Stimulated activated CD4-positive, alpha-beta T cell treated with anti-CD3 and anti-CD28 coated beads, Interleukin-4, amount 100 ng/mL, for 48 hours (primary cell): Measurements from ENCODE around the gene CHRM5.

Source experiments
- DNase-seq, 2 donors: peaks; one replicate each; pipeline ENCODE4 v3.0.0-alpha.2; 2020; ENCODE audit warnings: low read depth in 2 of 2

CHRM5 gene, protein sequence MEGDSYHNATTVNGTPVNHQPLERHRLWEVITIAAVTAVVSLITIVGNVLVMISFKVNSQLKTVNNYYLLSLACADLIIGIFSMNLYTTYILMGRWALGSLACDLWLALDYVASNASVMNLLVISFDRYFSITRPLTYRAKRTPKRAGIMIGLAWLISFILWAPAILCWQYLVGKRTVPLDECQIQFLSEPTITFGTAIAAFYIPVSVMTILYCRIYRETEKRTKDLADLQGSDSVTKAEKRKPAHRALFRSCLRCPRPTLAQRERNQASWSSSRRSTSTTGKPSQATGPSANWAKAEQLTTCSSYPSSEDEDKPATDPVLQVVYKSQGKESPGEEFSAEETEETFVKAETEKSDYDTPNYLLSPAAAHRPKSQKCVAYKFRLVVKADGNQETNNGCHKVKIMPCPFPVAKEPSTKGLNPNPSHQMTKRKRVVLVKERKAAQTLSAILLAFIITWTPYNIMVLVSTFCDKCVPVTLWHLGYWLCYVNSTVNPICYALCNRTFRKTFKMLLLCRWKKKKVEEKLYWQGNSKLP

DNA sequence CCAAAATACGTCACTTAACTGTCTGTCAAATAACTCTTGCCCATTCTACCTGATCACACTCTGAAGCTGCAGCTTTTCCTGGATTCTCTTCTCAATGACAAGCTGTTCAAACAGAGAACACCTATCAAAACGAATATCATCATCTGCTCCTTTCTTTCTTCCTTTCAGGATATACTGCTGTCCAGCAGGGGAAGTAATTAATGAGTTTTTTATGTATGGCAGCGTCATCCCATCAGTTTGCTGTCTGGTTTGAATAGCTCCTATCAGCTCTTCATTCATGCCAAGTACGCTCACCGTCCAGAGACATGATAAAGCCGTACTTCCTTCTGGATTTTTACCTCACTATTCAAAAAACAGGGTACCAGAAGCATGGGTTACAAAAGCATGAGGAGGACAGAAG, at the start of gene CHRM5:
Gene CHRM5, plus strand, starts transcription at position 274 of the 400 bp plus-strand sequence. CDS start 94,221 bp downstream, outside the sequence.
- no peak for DNase-seq

DNA sequence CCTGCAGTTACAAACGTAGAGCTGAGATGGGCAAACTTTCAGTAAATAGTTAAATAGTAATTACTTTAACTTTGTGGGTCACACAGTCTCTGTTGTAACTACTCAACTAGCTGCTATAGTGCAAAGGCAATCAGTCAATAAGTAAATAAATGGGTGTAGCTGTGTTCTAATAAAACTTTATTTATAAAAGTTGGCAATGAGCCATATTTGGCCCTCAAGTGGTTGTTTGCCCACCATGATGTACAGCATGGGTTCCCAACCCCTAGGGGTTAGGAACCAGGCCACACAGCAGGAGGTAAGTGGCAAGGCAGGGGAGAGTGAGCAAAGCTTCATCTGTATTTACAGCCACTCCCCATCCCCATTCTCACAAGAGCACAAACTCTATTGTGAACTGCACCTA, 44.9 kb upstream of the CHRM5 start:
- no peak for DNase-seq

DNA sequence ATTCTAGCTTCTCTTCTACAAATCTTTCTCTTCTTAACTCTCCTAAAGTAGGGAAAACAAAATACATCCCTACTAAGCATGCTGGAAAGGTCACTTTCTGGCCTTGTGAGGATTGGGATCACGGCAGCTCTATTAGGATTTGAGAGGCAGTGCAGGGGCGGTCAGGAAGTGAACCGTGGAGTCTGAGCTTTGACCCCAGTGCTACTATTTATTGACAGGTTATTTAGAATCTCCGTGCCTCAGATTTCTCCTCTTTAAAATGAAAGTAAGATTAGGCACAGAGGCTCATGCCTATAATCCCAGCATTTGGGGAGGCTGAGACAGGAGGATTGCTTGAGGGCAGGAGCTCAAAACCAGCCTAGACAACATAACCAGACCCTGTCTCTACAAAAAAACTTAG, 42.0 kb upstream of the CHRM5 start:
- DNase-seq = no peak

DNA sequence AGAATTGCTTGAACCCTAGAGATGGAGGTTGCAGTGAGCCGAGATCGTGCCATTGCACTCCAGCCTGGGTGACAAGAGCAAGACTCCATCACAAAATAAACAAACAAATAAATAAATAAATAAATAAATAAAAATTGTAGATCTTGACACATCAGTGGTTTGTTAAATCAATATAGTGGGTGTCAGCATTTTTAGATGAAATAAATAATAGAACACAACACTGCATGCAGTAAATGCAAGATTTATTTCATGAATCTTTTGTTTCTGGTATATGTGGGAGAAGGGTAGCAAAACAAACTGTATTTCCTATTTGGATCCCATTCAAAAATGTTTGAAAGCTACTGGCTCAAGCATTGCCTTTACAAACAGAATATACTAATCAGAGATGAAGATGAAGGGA, 35.6 kb upstream of the CHRM5 start:
- DNase-seq = no peak

DNA sequence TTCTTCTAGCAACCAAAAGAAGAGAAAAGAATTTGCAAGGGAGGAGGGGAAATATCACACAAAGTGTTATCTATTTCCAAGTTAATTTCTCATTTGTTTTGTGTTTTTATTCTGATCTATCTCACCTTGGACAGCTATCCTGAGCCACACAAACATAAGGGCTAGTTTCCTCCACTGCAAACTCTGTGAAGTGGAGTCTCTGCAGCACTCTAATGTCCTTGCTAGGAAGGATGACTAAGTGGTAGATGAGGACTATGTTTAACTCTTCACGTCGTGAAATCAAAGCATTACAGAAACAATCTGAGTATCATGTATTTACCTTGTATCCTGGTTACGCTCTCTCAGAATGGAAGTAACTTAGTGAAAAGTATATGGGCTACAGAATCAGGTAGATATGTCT, 33.9 kb upstream of the CHRM5 start:
- DNase-seq = no peak

DNA sequence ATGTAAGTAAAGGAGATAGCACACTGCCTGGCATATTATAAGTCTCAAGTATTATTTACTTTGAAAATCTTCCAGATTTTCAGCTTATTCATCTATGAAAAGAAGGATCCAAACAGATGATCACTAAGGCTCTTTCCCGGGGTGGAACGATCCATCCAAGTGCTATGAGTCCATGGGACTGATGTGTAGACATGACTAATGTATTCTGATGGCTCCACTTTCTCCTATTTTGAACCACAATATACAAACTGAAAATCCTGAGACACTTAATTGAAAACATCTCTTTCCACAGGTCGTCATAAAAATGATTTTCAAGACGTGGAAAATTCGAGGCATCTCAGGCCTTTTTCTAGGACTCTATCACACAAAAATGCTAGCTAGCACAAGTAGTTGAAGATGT, 33.4 kb upstream of the CHRM5 start:
- no peak for DNase-seq

DNA sequence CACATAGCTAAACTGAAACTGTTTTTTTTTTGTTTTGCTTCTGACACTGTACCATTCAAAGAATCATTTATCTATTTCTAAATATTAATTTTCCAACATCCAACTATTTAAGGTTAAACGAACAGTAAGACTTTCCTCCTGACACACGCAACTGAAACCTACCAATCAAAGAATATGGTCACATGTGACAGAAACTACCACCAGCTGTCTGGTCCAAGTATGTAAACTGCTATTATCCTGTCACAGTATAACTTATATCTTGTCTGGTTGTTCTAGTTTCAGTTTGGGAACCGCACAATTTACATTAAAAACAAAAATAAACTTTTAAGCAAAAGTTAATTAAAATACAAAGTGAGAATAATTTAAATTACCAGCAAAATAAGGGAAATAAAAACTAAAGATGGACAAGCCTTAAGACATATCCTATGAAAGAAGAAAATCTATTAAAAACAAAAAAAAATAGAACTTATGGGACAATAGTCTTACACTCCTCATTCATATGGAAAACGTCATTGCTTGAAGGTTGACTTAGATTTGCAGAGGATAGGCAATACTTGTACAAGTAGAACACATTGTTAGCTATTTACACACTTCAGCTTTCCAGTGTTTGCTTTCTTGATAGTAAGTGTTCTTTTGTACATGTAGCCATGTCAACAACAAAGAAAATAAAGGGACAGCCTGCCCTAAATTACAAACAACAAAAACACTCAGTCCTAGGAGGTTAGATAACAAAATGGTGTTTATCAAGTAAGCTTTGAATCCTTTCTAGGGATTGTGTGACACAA, 26.8 kb upstream of the CHRM5 start:
- DNase-seq = no peak

DNA sequence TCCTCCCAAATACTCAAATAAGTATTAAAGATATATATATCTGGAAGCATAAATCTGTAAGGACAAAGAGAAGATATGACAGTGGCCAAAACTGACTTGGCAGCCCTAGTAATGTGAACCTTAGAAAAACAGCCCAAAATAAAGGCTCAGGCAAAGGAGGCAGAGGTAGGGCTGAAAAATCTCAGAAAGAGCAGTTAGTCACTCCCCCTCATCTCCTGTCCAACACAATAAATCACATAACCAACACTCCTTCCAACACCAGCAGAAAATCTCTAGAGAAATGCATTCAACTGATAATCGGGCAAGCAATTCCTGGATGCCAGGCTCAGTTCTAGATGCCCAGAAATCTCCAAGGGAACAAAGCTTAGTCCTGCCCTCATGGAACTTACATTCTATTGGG, 22.1 kb upstream of the CHRM5 start:
- no peak for DNase-seq

DNA sequence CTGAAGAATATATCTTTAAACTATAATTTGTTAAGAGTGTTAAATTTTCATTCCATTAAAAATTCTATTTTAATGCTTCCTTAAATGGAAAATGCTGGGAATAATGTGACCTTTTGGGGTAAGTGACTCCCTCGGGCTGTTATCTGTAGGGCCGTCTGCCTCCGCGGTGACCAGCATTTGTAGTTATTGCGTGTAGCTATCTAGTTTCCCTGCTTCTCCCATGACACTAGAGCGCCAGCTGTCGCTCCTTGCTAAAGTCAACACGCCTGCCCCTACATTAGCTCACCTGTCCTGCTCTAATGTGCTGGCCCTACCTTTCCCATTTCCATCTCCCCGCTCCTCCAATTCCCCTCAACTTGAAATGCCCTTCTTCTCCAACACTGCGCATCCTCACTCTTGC, 12.4 kb upstream of the CHRM5 start:
- DNase-seq = no peak

DNA sequence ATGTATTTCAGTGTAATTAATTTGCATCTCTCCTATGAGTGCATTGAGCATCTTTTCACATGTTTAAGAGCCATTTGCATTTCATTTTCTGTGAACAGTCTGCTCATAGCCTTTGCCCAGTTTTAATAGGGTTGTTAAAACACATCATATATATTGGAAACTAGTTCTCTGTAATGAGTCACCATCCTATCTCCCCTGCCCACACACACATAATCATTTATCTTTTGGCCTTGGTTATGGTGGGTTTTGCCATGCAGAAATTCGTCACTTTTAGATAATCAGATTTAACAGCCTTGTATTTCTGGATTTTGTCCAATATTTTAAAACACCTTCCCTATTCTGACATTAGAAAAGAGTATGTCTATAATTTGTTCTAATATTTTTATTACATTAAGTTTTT, 11.9 kb upstream of the CHRM5 start:
- DNase-seq = no peak

DNA sequence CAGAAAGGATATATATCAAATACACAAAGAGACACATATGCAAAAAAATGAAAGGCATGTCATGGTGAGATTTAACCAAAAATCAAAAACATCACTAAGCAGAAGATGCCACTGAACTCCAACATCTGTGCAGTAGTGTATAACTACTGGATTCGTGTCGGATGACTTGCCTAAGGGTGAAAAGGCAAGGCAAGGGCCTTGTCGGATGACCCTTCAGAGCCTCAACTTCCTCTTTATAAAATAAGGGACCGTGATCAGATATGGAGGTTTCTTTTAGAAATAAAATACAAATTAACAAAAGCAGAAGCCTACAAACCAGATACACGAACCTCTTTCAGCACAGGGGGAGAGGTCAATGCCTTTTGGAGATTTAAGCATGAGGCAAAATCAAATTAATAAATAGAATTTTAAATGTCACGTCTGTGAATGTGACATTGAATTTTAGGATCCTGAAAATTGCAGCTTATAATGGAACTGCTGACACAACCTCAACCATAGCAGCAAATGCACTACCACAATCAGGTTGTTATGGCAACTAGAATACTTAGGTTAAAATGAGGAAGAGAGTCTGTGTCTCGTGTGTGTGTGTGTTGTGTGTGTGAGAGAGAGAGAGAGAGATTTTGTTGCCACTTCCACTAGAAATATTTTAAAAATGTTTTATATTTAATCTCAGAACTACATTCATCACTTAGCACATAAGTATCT, 8.3 kb upstream of the CHRM5 start:
- no peak for DNase-seq

DNA sequence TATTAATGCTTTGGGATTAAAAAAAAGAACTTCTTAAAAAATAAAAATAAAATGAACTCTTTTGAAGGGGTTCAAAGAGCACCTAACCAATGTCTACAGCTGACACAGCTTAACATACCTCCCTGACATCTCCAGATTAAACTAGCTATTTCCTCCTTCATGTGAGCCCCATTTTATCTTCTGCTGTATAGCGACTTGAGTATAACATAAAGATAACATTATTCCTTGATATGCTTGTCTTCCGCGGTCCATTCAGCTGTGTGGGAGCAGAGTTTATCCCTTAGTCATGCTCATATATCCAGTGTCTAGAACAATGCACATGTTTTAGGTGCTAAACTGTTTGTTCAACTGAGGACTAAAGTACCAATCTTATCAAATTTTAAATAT, 7.8 kb upstream of the CHRM5 start:
- DNase-seq = no peak

DNA sequence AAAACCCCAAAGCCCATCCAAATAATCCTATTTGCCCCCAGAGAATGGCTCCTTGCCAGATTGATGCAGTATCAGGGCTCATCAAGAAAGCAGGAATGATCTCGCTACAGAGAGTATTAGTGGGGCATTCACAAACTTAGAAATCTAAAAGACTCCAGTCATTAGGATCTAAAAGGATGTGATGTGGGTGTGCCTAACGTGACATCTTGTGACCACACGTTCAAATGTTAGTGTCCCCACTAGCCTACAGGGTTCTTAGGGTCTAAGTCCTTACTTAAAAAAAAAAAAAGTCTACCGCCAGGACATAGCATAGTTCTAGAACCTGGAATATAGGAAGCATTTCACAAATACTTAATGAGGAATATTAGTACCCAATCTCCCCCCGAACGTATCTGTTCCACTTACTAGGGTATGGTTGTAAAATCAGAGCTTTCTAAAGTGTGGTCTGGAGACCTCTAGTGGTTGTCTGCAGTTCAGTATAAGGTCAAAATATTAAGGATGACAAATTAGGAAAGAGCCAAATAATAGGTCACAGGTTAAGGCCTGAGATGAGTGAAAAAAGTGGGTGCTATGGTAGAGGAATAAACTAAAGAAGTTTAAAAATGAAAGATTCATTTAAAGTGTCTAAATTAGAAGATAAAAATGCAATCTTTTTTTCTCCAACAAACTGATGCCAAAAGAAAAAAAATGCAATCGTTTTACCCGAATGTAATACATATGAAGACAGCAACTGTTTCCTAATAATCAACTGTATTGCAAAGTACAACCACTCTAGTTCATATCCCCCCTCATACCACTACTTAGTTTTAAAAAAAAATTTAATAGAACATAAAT, 4.2 kb upstream of the CHRM5 start:
- no peak for DNase-seq

DNA sequence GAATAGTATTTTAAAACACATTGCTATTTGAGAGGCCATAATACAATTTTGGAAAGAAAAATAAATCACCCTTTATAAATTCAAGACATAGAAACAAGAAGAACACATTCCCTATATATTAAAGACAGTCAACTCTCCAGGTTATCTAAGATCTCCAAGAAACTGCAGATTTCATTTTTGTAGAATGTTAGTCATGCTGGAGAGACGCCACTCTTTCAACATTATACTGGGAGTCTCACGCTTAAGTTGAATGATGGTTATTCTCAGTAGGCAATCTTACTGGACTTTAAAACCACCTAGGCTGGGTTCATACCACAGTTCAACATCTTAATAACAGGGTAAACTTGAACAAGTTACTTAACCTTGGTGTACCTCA, 3.6 kb upstream of the CHRM5 start:
- DNase-seq = no peak

DNA sequence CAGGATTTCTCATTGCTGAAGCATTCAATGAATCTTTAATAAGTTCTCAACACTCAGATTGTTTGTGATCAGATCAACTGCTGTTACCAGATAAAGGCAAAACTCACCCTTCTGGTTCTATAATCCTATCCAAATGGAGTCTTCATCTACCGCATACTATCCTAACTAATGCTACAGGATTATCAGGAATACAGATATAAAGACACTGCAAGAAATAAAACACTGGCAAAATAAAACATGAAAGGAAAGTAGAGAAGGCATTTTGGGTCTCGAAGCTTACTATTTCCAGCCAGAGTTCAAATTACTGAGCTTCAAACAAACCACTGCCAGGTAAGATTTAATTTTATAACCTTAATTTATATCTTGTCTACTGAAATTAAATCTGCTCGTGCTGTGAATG, 524 bp downstream of the CHRM5 start:
- DNase-seq = no peak

DNA sequence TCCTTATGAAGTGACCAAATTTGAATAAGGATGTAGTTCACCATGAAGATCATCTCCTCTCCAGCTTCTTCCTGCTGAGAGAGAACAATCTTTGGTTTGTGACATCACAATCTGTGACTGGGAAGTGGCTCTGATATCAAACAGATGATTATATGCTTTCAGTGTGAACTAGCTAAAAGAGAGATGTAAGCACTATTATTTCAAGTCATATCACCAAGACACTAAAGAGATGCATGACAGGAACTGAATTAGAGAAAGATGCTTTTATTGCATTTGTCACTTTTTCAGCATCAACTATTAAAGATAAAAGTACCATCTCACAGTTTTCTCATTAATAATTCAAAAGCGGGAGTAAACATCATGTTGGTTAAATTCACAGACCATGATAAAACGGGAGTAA, 3.5 kb downstream of the CHRM5 start:
- DNase-seq = no peak

DNA sequence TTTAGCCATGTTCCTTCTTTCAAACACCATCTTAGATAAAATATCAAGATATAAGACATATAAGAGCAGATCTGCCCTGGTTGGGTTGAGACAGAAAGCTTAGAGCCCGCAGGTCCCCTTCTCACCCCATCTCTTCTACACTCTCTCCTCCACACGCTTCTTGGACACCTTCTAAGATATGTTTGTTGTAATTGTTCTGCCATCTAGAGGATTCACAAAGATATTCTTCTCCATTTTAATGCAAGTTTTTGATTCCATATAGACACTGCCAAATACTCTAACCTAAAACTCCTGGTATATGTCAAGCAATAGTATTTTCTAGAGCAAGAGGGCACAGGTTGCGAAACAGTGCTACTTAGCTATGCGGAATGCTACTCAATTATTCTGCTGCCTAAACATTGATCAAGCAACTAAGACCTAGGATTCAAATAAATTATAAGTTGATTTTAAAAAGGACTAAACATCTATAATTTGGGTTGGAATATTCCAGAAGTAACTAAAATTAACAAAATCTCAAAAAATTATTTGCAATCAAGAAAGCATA, 6.8 kb downstream of the CHRM5 start:
- DNase-seq = no peak

DNA sequence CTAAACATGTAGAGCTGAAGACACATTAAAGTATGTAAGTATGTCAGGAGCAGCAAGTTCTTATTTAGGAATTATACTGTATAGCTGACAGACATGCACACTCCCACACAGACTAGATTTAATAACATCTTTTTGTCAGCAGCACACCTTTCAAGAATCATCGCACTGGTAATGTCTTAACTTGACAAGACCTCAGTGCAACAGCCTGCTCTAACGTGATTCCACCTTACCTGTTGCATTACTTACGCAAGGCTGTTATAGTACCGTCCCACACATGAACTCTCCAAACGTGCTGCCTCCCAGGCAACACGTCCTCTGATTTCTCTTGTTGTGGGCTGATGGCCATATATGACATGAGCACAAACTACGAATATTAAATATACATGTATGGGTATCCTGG, 11.9 kb downstream of the CHRM5 start:
- DNase-seq = no peak

DNA sequence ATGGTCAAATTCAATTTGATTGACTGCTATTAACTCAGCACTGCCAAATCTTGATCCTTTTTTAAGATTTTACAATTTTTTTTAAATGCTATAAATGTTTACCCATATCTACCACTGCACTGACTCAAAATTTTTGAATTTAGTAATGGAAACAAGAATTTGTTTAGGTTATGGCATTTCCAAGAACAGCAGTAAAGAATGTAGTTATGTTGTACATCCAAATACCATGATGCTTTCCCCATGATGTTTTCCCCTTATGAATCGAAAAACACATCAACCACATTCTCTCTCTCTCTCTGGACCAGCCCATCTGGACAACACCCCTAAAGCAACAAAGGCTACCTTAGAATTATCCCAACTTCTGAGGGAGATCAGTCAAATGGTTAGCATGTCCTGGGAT, 14.2 kb downstream of the CHRM5 start:
- DNase-seq = no peak

DNA sequence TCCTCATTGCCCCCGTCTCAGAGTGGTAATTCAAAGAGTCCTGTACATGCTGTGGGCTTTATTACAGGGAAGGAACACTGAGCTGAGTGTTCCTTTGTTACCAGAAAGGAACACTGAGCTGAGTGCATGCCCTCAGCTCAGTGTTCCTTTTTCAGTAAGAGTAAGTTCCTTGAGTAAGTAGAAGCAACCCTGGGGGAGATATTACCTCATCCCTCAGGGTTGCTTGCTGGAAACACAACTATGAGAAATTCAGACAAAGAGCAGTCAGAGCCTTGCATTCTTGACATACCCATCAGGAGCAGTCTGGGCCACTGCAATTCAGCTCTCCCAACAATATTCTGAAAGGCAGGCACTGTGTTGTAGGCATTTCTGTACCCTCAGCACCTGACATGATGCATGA, 17.0 kb downstream of the CHRM5 start:
- DNase-seq = no peak

DNA sequence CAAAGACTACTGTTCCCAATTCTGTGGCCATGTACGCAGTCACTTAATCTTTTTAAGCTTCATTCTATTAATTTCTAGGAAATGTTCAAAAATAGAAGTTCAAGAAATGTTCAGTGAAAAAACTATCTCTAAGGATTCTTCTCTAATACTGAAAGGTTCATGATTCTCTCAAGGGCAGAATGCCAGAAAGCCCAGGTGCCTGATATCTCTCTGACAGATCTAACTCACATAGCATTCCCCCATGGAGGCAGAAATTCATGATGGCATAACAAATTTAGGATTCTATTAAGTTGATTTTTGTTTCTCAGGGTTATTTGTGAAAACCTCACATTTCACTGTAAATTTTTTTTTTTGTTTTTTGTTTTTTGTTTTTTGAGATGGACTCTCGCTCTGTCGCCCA, 17.5 kb downstream of the CHRM5 start:
- DNase-seq = no peak
